H1 (cell line): ENCODE data around the gene USP26. TPM values are rescaled to one million over a fixed set of nuclear protein-coding genes. Genes with fewer than 3 reads are reported as not detected.
"Not testable (repeated sequence)": the region's sequence is repeated elsewhere in the genome, so short reads cannot be mapped to it uniquely, and the experiment has no call there.

Experiments
- CTCF ChIA-PET: fragments of 300-600 bp; sonication (Branson Sonifier 250); formaldehyde crosslinking; loops from one replicate; lab custom pipeline; 2021; ENCODE audit not compliant: partially characterized antibody; lab: Charles Lee
- POLR2A ChIA-PET: fragments of 300-600 bp; sonication (Branson Sonifier 250); formaldehyde crosslinking; loops from one replicate; lab custom pipeline; 2021; ENCODE audit warnings: inconsistent platforms; ENCODE audit not compliant: partially characterized antibody; lab: Charles Lee
- DNase-seq, 2 experiments: peaks; one replicate each; pipeline versions ENCODE4 v3.0.0 to v3.0.0-alpha.2; 2010 to 2022; ENCODE audit warnings: low spot score in 2 of 2, low read depth in 1 of 2, mixed read lengths in 1 of 2
- FAIRE-seq: peaks from 2 replicates; lab custom pipeline; 2011; peaks lifted over from hg19 to GRCh38; lab: Jason Lieb, UNC
- H2AFZ ChIP-seq: 2 replicates; pipeline ENCODE4 v1.8.1; 2012; ENCODE audit warnings: low read length, inconsistent platforms
- H2AK5ac ChIP-seq: 2 replicates; pipeline ENCODE4 v1.6.1; 2013; ENCODE audit warnings: low read depth, low read length
- H2BK120ac ChIP-seq: replicated peaks from 2 replicates; pipeline ENCODE3; 2013; ENCODE audit warnings: low read depth, low read length, inconsistent platforms
- H2BK12ac ChIP-seq: 2 replicates; pipeline ENCODE4 v1.6.1; 2013; ENCODE audit warnings: low read depth, low read length
- H2BK15ac ChIP-seq: 2 replicates; pipeline ENCODE4 v1.6.1; 2013; ENCODE audit warnings: low read length
- H2BK20ac ChIP-seq: 2 replicates; pipeline ENCODE4 v1.6.1; 2013; ENCODE audit warnings: low read length
- H2BK5ac ChIP-seq: 2 replicates; pipeline ENCODE4 v1.6.1; 2013; ENCODE audit warnings: low read depth, low read length
- H3K14ac ChIP-seq: 2 replicates; pipeline ENCODE4 v1.6.1; 2013; ENCODE audit warnings: inconsistent platforms; ENCODE audit not compliant: insufficient read length
- H3K18ac ChIP-seq: 2 replicates; pipeline ENCODE4 v1.6.1; 2013; ENCODE audit warnings: low read length; ENCODE audit errors: extremely low read depth
- H3K23ac ChIP-seq: 2 replicates; pipeline ENCODE4 v1.6.1; 2013; ENCODE audit warnings: inconsistent platforms; ENCODE audit not compliant: insufficient read length
- H3K23me2 ChIP-seq: 2 replicates; pipeline ENCODE4 v1.6.1; 2013; ENCODE audit warnings: low read depth, low read length
- H3K27ac ChIP-seq: 2 replicates; pipeline ENCODE4 v1.6.1; 2011; ENCODE audit warnings: low read depth, low read length, inconsistent platforms
- H3K27me3 ChIP-seq, 4 experiments: replicated peaks in 1 of 4; 1 replicate in 1 of 4; 2 replicates in 3 of 4; pipeline versions ENCODE4 v1.6.1 to v1.8.1; 2011 to 2013; ENCODE audit warnings: low read length in 3 of 4, mild to moderate bottlenecking in 3 of 4, inconsistent platforms in 2 of 4, mixed read lengths in 2 of 4, moderate library complexity in 1 of 4; ENCODE audit not compliant: control insufficient read depth in 3 of 4, insufficient read depth in 3 of 4; ENCODE audit errors: extremely low read depth in 1 of 4
- H3K36me3 ChIP-seq, 4 experiments: 2 replicates each; pipeline versions ENCODE4 v1.6.1 to v1.8.1; 2011 to 2013; ENCODE audit warnings: mild to moderate bottlenecking in 4 of 4, low read length in 3 of 4, moderate library complexity in 2 of 4, control low read depth in 1 of 4, inconsistent platforms in 1 of 4; ENCODE audit not compliant: insufficient read depth in 4 of 4, control insufficient read depth in 2 of 4
- H3K4ac ChIP-seq: replicated peaks from 2 replicates; pipeline ENCODE3; 2013; ENCODE audit warnings: low read length, low read depth, mixed read lengths, inconsistent platforms; ENCODE audit not compliant: insufficient read length
- H3K4me1 ChIP-seq, 4 experiments: replicated peaks in 1 of 4; 1 replicate in 1 of 4; 2 replicates in 3 of 4; pipeline versions ENCODE4 v1.6.1 to v1.8.1; 2011 to 2013; ENCODE audit warnings: low read length in 3 of 4, inconsistent platforms in 2 of 4, mixed read lengths in 1 of 4; ENCODE audit not compliant: insufficient read depth in 4 of 4, control insufficient read depth in 3 of 4
- H3K4me2 ChIP-seq, 2 experiments: 2 replicates each; pipeline versions ENCODE4 v1.6.1 to v1.8.1; 2011 to 2013; ENCODE audit warnings: low read depth in 2 of 2, low read length in 2 of 2, control low read depth in 1 of 2, inconsistent platforms in 1 of 2, mild to moderate bottlenecking in 1 of 2; ENCODE audit not compliant: insufficient read depth in 1 of 2
- H3K4me3 ChIP-seq, 4 experiments: fragments of 200-600, 300-600 bp in 1 of 4; sonication (generic), shearing (Covaris generic), sonication (Bioruptor Twin) in 1 of 4; 2 replicates each; pipeline versions ENCODE4 v1.5.1 to v1.8.1; 2011 to 2016; ENCODE audit warnings: low read length in 4 of 4, low read depth in 3 of 4, control low read depth in 2 of 4, inconsistent platforms in 2 of 4, mild to moderate bottlenecking in 2 of 4, mixed read lengths in 1 of 4, moderate library complexity in 1 of 4; ENCODE audit not compliant: insufficient read depth in 2 of 4; ENCODE audit errors: extremely low read depth in 1 of 4
- H3K56ac ChIP-seq: replicated peaks from 2 replicates; pipeline ENCODE3; 2013; ENCODE audit warnings: low read depth, mild to moderate bottlenecking, mixed read lengths, low read length, inconsistent platforms; ENCODE audit not compliant: insufficient read length
- H3K79me1 ChIP-seq: 2 replicates; pipeline ENCODE4 v1.6.1; 2013; ENCODE audit warnings: low read depth, low read length, control low read depth
- H3K79me2 ChIP-seq, 2 experiments: 2 replicates each; pipeline versions ENCODE4 v1.6.1 to v1.8.1; 2012 to 2013; ENCODE audit warnings: low read length in 2 of 2, mild to moderate bottlenecking in 2 of 2, inconsistent platforms in 1 of 2; ENCODE audit not compliant: insufficient read depth in 2 of 2, control insufficient read depth in 1 of 2
- H3K9ac ChIP-seq, 4 experiments: replicated peaks in 1 of 4; 1 replicate in 1 of 4; 2 replicates in 3 of 4; pipeline versions ENCODE4 v1.6.1 to v1.8.1; 2011 to 2013; ENCODE audit warnings: low read depth in 3 of 4, low read length in 3 of 4, control low read depth in 2 of 4, mild to moderate bottlenecking in 2 of 4, moderate library complexity in 2 of 4, inconsistent platforms in 1 of 4; ENCODE audit errors: extremely low read depth in 1 of 4
- H3K9me3 ChIP-seq, 2 experiments: 2 replicates each; pipeline versions ENCODE4 v1.6.1 to v1.8.1; 2012 to 2013; ENCODE audit warnings: mild to moderate bottlenecking in 2 of 2, moderate library complexity in 2 of 2, control low read depth in 1 of 2, inconsistent platforms in 1 of 2, low read depth in 1 of 2, low read length in 1 of 2, mixed read lengths in 1 of 2; ENCODE audit not compliant: insufficient read depth in 2 of 2
- H4K20me1 ChIP-seq, 2 experiments: replicated peaks in 1 of 2; 2 replicates each; pipeline versions ENCODE3 to v1.8.1; 2011 to 2013; ENCODE audit warnings: inconsistent platforms in 2 of 2, low read length in 2 of 2, mild to moderate bottlenecking in 1 of 2; ENCODE audit not compliant: insufficient read depth in 2 of 2, control insufficient read depth in 1 of 2
- H4K5ac ChIP-seq: 2 replicates; pipeline ENCODE4 v1.6.1; 2013; ENCODE audit warnings: low read length, low read depth, mixed read lengths, inconsistent platforms; ENCODE audit not compliant: insufficient read length
- H4K8ac ChIP-seq: 2 replicates; pipeline ENCODE4 v1.8.0; 2013; ENCODE audit warnings: mild to moderate bottlenecking, moderate library complexity, low read length, inconsistent platforms; ENCODE audit not compliant: insufficient read depth; ENCODE audit errors: extremely low read depth
- H4K91ac ChIP-seq: replicated peaks from 2 replicates; pipeline ENCODE3; 2013; ENCODE audit warnings: low read length, mixed read lengths, inconsistent platforms; ENCODE audit not compliant: insufficient read length
- WGBS, 2 experiments: shearing (Covaris generic) in 1 of 2; methylation state at CpG; one replicate each; pipeline versions ENCODE4 v1.1.6 to v1.1.7; 2013 to 2015; ENCODE audit warnings: low lambda C conversion rate in 2 of 2, mixed read lengths in 2 of 2, inconsistent platforms in 1 of 2, low coverage in 1 of 2, missing lambda C conversion rate in 1 of 2; ENCODE audit not compliant: insufficient replicate concordance in 2 of 2, insufficient coverage in 1 of 2, insufficient read length in 1 of 2; ENCODE audit errors: extremely low coverage in 1 of 2, missing lambda C conversion rate in 1 of 2; 5-methylcytosine and 5-hydroxymethylcytosine counted together
- polyA plus RNA-seq, 7 experiments: library from polyadenylated mRNA; depleted of rRNA in 3 of 7; stranded (reverse) in 5 of 7; unstranded in 2 of 7; fragments of >200 nt in 5 of 7; fragments of 200-250 nt in 2 of 7; gene quantifications; 1 replicate in 5 of 7; 2 replicates in 1 of 7; 4 replicates in 1 of 7; pipeline versions ENCODE4 v1.2.1 to v1.2.3, GENCODE V29; 2011 to 2013; ENCODE audit warnings: missing spikeins in 2 of 7, mixed read lengths in 2 of 7
- total RNA-seq: library from RNA; stranded (reverse); fragmentation: NEBNext Ultra II Directional; extraction: Animal tissue kit (Norgen Biotek cat#: 25700); gene quantifications from 2 replicates; pipeline ENCODE4 v1.2.1, GENCODE V29; 2021

Gene USP26
- total and polyA plus RNA-seq, 2 of the 8 experiments (the other 6 are each of a cell fraction or from before 2014, with no cell fraction given): not detected

DNA sequence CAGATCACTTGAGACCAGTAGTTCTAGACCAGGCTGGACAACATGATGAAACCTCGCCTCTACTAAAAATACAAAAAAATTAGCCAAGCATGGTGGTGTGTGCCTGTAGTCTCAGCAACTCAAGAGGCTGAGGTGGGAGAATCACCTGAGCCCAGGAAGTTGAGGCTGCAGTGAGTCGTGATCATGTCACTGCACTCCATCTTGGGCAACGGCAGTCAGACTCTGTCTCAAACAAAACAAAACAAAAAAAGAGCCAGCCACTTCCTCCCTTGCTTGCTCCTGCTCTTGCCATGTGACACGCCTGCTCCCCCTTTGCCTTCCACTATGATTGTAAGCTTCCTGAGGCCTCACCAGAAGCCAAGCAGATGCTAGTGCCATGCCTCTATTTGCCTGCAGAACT lies 19.1 kb downstream of the USP26 start:
- not testable (repeated sequence) for H4K8ac ChIP-seq, FAIRE-seq

More for the DNA sequence above, 19.1 kb downstream of the USP26 start:
- H4K20me1 ChIP-seq, H2BK15ac ChIP-seq, H2BK12ac ChIP-seq, H3K27ac ChIP-seq, H3K23me2 ChIP-seq, H3K27me3 ChIP-seq, POLR2A ChIA-PET, H2BK120ac ChIP-seq, H3K79me1 ChIP-seq, H3K4me3 ChIP-seq, H3K36me3 ChIP-seq, H3K56ac ChIP-seq, H3K9ac ChIP-seq, H2AK5ac ChIP-seq, H4K5ac ChIP-seq, H2BK5ac ChIP-seq, H3K79me2 ChIP-seq, DNase-seq, H2BK20ac ChIP-seq, H3K4me2 ChIP-seq, H3K23ac ChIP-seq, H3K9me3 ChIP-seq, H4K91ac ChIP-seq, H3K4ac ChIP-seq, H3K14ac ChIP-seq, H3K18ac ChIP-seq, H3K4me1 ChIP-seq, H2AFZ ChIP-seq: not testable (repeated sequence)
- 89% methylated on average over 3 of the region's 4 CpGs; no CpG with 5 or more reads in 1 of the 2 experiments for WGBS, 2 experiments
- CTCF ChIA-PET: interaction anchor here (0.9 to 1.1 kb wide), 3 partner anchors 9 to 130 kb away, joined by 3 read pairs; no protein-coding TSS in a partner anchor
